Panc1 (cell line): ENCODE measurements around the gene PRKCQ.

Experiments used
- CTCF ChIP-seq: fragments of 450-650 bp; IDR thresholded peaks from 2 replicates; pipeline ENCODE4 v1.5.1; 2017; ENCODE audit warnings: mild to moderate bottlenecking
- POLR2AphosphoS5 ChIP-seq: IDR thresholded peaks from 2 replicates; pipeline ENCODE4 v1.6.1; 2012; ENCODE audit warnings: mild to moderate bottlenecking, low read depth, low read length, moderate library complexity
- TCF7L2 ChIP-seq: IDR thresholded peaks from 2 replicates; pipeline ENCODE4 v1.6.1; 2011; ENCODE audit warnings: mild to moderate bottlenecking, low read depth, low read length, inconsistent platforms

- TF ChIP-seq CTCF (no peak), POLR2AphosphoS5 (no peak), TCF7L2 (no peak)
Observed at GRCh38 chr10:6402349-6402709, 177.7 kb downstream of the PRKCQ start.
